Activated CD4-positive, alpha-beta memory T cell treated with anti-CD3 and anti-CD28 coated beads, Interleukin-2, amount 10 ng/mL, durations not matched to agents 7 days and 5 days (primary cell): ENCODE measurements around the gene MCTP2. TPM values are rescaled to one million over a fixed set of nuclear protein-coding genes. Genes with fewer than 3 reads are reported as not detected.

Source experiments
- CTCF ChIA-PET: fragments of 350-600 bp; sonication (Branson Sonifier 250); formaldehyde crosslinking; loops from one replicate; lab custom pipeline; 2021; ENCODE audit warnings: antibody characterized with exemption, inconsistent platforms; lab: Charles Lee
- POLR2A ChIA-PET: fragments of 350-600 bp; sonication (Branson Sonifier 250); formaldehyde crosslinking; loops from one replicate; lab custom pipeline; 2021; ENCODE audit warnings: antibody characterized with exemption; lab: Charles Lee
- DNase-seq: peaks from one replicate; pipeline ENCODE4 v3.0.0-alpha.2; 2020
- H3K27ac Mint-ChIP-seq: one replicate; pipeline ENCODE4 v1.8.0; 2021; ENCODE audit warnings: mild to moderate bottlenecking, mixed read lengths
- H3K27me3 Mint-ChIP-seq: one replicate; pipeline ENCODE4 v1.8.0; 2021; ENCODE audit warnings: mixed read lengths
- H3K36me3 Mint-ChIP-seq: one replicate; pipeline ENCODE4 v1.8.0; 2021; ENCODE audit warnings: low read depth, mixed read lengths
- H3K4me1 Mint-ChIP-seq: one replicate; pipeline ENCODE4 v1.8.0; 2021; ENCODE audit warnings: mixed read lengths
- H3K4me3 Mint-ChIP-seq: one replicate; pipeline ENCODE4 v1.8.0; 2021; ENCODE audit warnings: mild to moderate bottlenecking, mixed read lengths
- H3K9me3 Mint-ChIP-seq: one replicate; pipeline ENCODE4 v1.8.0; 2021; ENCODE audit warnings: mixed read lengths
- total RNA-seq, 2 experiments: library from RNA; stranded (reverse); gene quantifications; one replicate each; pipeline ENCODE4 v1.2.3, GENCODE V29; 2021

MCTP2 gene
- total RNA-seq, 2 experiments from 2014 or later: 46.7 to 48.7 TPM

- H3K4me3 Mint-ChIP-seq: no peak overlapping the region
- H3K36me3 Mint-ChIP-seq: peaks cover 48% of the 10 kb centered on the region
- H3K27ac Mint-ChIP-seq: peak overlapping the region; percentile 35
- H3K4me1 Mint-ChIP-seq: peaks cover 25% of the 10 kb centered on the region
- POLR2A ChIA-PET: interaction anchor here (1.1 to 3.9 kb wide), 6 partner anchors 17 to 159 kb away, joined by 3 to 31 read pairs (median 8); partner anchors contain the start of gene MCTP2
- no peaks in the 10 kb centered on the region for H3K9me3 Mint-ChIP-seq
- CTCF ChIA-PET: interaction anchor here (0.8 to 10.5 kb wide), 23 partner anchors 9 to 203 kb away, joined by 3 to 247 read pairs (median 4); partner anchors contain the start of gene MCTP2
- no peaks in the 10 kb centered on the region for H3K27me3 Mint-ChIP-seq
- DNase-seq: no peak
Observed at GRCh38 chr15:94323076-94323475, 91.7 kb downstream of the MCTP2 start.

- DNase-seq: peak; percentile 67
- Mint-ChIP-seq H3K4me3 (no peak overlapping the region), H3K27me3 (no peaks in the 10 kb centered on the region), H3K9me3 (no peaks in the 10 kb centered on the region), H3K27ac (no peak overlapping the region), H3K36me3 (peaks cover 43% of the 10 kb centered on the region), H3K4me1 (peaks cover 23% of the 10 kb centered on the region)
- ChIA-PET POLR2A (interaction anchor here (1.1 to 3.9 kb wide), 5 partner anchors 18 to 160 kb away, joined by 3 to 31 read pairs (median 14); partner anchors contain the start of gene MCTP2), CTCF (interaction anchor here (0.5 to 10.5 kb wide), 34 partner anchors 8 to 204 kb away, joined by 3 to 247 read pairs (median 3); partner anchors contain the start of gene MCTP2)
Observed at GRCh38 chr15:94324117-94324826, 92.9 kb downstream of the MCTP2 start.

- H3K4me1 Mint-ChIP-seq: peaks cover 23% of the 10 kb centered on the region
- no peaks in the 10 kb centered on the region for H3K27me3 Mint-ChIP-seq
- DNase-seq: no peak
- H3K4me3 Mint-ChIP-seq: no peak overlapping the region
- no peaks in the 10 kb centered on the region for H3K9me3 Mint-ChIP-seq
- peaks cover 43% of the 10 kb centered on the region for H3K36me3 Mint-ChIP-seq
- ChIA-PET POLR2A (interaction anchor here (3.2 to 3.9 kb wide), 3 partner anchors 19 to 161 kb away, joined by 14 to 31 read pairs (median 28); partner anchors contain the start of gene MCTP2), CTCF (interaction anchor here (0.6 to 10.5 kb wide), 22 partner anchors 7 to 170 kb away, joined by 3 to 247 read pairs (median 4); partner anchors contain the start of gene MCTP2)
- no peak overlapping the region for H3K27ac Mint-ChIP-seq
Observed at GRCh38 chr15:94324835-94325767, 93.7 kb downstream of the MCTP2 start.

GRCh38 chr15:94327356-94327936, 96.1 kb downstream of the MCTP2 start:
- ChIA-PET CTCF (interaction anchor here (0.7 to 10.5 kb wide), 5 partner anchors 12 to 164 kb away, joined by 3 to 247 read pairs (median 3); no protein-coding TSS in a partner anchor), POLR2A (no interaction called here)
- no peak for DNase-seq
- Mint-ChIP-seq H3K4me3 (no peak overlapping the region), H3K4me1 (peaks cover 23% of the 10 kb centered on the region), H3K9me3 (no peaks in the 10 kb centered on the region), H3K36me3 (peaks cover 30% of the 10 kb centered on the region), H3K27me3 (no peaks in the 10 kb centered on the region), H3K27ac (no peak overlapping the region)

- Mint-ChIP-seq H3K36me3 (peaks cover 11% of the 10 kb centered on the region), H3K9me3 (no peaks in the 10 kb centered on the region), H3K4me3 (no peak overlapping the region), H3K27me3 (no peaks in the 10 kb centered on the region), H3K27ac (no peak overlapping the region), H3K4me1 (no peaks in the 10 kb centered on the region)
- DNase-seq: no peak
- ChIA-PET CTCF (interaction anchor here (1.1 to 5.4 kb wide), 3 partner anchors 8 to 168 kb away, joined by 4 to 39 read pairs (median 11); no protein-coding TSS in a partner anchor), POLR2A (interaction anchor here (1.1 kb wide), 1 partner anchor 101 kb away, joined by 3 read pairs; the partner anchor contains the start of gene MCTP2)
Observed at GRCh38 chr15:94331731-94332130, 100.4 kb downstream of the MCTP2 start.

GRCh38 chr15:94335616-94336015, 104.3 kb downstream of the MCTP2 start:
- CTCF ChIA-PET: interaction anchor here (1.2 to 5.4 kb wide), 3 partner anchors 9 to 171 kb away, joined by 3 to 39 read pairs (median 4); no protein-coding TSS in a partner anchor
- Mint-ChIP-seq H3K4me1 (no peaks in the 10 kb centered on the region), H3K36me3 (peaks cover 10% of the 10 kb centered on the region), H3K4me3 (no peak overlapping the region), H3K9me3 (no peaks in the 10 kb centered on the region), H3K27me3 (no peaks in the 10 kb centered on the region), H3K27ac (no peak overlapping the region)
- POLR2A ChIA-PET: no interaction called here
- DNase-seq: no peak

- ChIA-PET CTCF (no interaction called here), POLR2A (no interaction called here)
- H3K9me3 Mint-ChIP-seq: no peaks in the 10 kb centered on the region
- no peaks in the 10 kb centered on the region for H3K27me3 Mint-ChIP-seq
- no peak overlapping the region for H3K27ac Mint-ChIP-seq
- no peak for DNase-seq
- peaks cover 15% of the 10 kb centered on the region for H3K36me3 Mint-ChIP-seq
- H3K4me3 Mint-ChIP-seq: no peak overlapping the region
- no peaks in the 10 kb centered on the region for H3K4me1 Mint-ChIP-seq
Observed at GRCh38 chr15:94336817-94337467, 105.6 kb downstream of the MCTP2 start.

GRCh38 chr15:94338243-94338846, 107.0 kb downstream of the MCTP2 start:
- no peak for DNase-seq
- Mint-ChIP-seq H3K4me3 (no peak overlapping the region), H3K36me3 (peaks cover 17% of the 10 kb centered on the region), H3K9me3 (no peaks in the 10 kb centered on the region), H3K4me1 (no peaks in the 10 kb centered on the region), H3K27me3 (no peaks in the 10 kb centered on the region), H3K27ac (no peak overlapping the region)
- CTCF ChIA-PET: no interaction called here
- POLR2A ChIA-PET: no interaction called here

GRCh38 chr15:94346282-94346681, 114.9 kb downstream of the MCTP2 start:
- H3K27me3 Mint-ChIP-seq: no peaks in the 10 kb centered on the region
- DNase-seq: no peak
- no peaks in the 10 kb centered on the region for H3K4me1 Mint-ChIP-seq
- ChIA-PET POLR2A (no interaction called here), CTCF (interaction anchor here (0.9 kb wide), 1 partner anchor 21 kb away, joined by 3 read pairs; no protein-coding TSS in a partner anchor)
- peaks cover 13% of the 10 kb centered on the region for H3K36me3 Mint-ChIP-seq
- H3K9me3 Mint-ChIP-seq: no peaks in the 10 kb centered on the region
- H3K27ac Mint-ChIP-seq: no peak overlapping the region
- no peak overlapping the region for H3K4me3 Mint-ChIP-seq

- Mint-ChIP-seq H3K9me3 (no peaks in the 10 kb centered on the region), H3K27me3 (no peaks in the 10 kb centered on the region), H3K4me1 (no peaks in the 10 kb centered on the region), H3K36me3 (peaks cover 14% of the 10 kb centered on the region), H3K27ac (no peak overlapping the region), H3K4me3 (no peak overlapping the region)
- CTCF ChIA-PET: no interaction called here
- DNase-seq: no peak
- POLR2A ChIA-PET: no interaction called here
Observed at GRCh38 chr15:94348084-94348483, 116.7 kb downstream of the MCTP2 start.

GRCh38 chr15:94351031-94351535, 119.7 kb downstream of the MCTP2 start:
- no peaks in the 10 kb centered on the region for H3K9me3 Mint-ChIP-seq
- ChIA-PET POLR2A (no interaction called here), CTCF (no interaction called here)
- H3K27me3 Mint-ChIP-seq: no peaks in the 10 kb centered on the region
- no peaks in the 10 kb centered on the region for H3K4me1 Mint-ChIP-seq
- no peak overlapping the region for H3K4me3 Mint-ChIP-seq
- no peak overlapping the region for H3K27ac Mint-ChIP-seq
- no peak for DNase-seq
- peaks cover 21% of the 10 kb centered on the region for H3K36me3 Mint-ChIP-seq
